H1 (cell line): ENCODE results near the gene AAR2. TPM values are rescaled to one million over a fixed set of nuclear protein-coding genes. Genes with fewer than 3 reads are reported as not detected.

Source experiments
- CTCF ChIA-PET: fragments of 300-600 bp; sonication (Branson Sonifier 250); formaldehyde crosslinking; loops from one replicate; lab custom pipeline; 2021; ENCODE audit not compliant: partially characterized antibody; lab: Charles Lee
- POLR2A ChIA-PET: fragments of 300-600 bp; sonication (Branson Sonifier 250); formaldehyde crosslinking; loops from one replicate; lab custom pipeline; 2021; ENCODE audit warnings: inconsistent platforms; ENCODE audit not compliant: partially characterized antibody; lab: Charles Lee
- DNase-seq, 2 experiments: peaks; one replicate each; pipeline versions ENCODE4 v3.0.0 to v3.0.0-alpha.2; 2010 to 2022; ENCODE audit warnings: low spot score in 2 of 2, low read depth in 1 of 2, mixed read lengths in 1 of 2
- FAIRE-seq: peaks from 2 replicates; lab custom pipeline; 2011; peaks lifted over from hg19 to GRCh38; lab: Jason Lieb, UNC
- H2AFZ ChIP-seq: 2 replicates; pipeline ENCODE4 v1.8.1; 2012; ENCODE audit warnings: low read length, inconsistent platforms
- H2AK5ac ChIP-seq: 2 replicates; pipeline ENCODE4 v1.6.1; 2013; ENCODE audit warnings: low read depth, low read length
- H2BK120ac ChIP-seq: replicated peaks from 2 replicates; pipeline ENCODE3; 2013; ENCODE audit warnings: low read depth, low read length, inconsistent platforms
- H2BK12ac ChIP-seq: 2 replicates; pipeline ENCODE4 v1.6.1; 2013; ENCODE audit warnings: low read depth, low read length
- H2BK15ac ChIP-seq: 2 replicates; pipeline ENCODE4 v1.6.1; 2013; ENCODE audit warnings: low read length
- H2BK20ac ChIP-seq: 2 replicates; pipeline ENCODE4 v1.6.1; 2013; ENCODE audit warnings: low read length
- H2BK5ac ChIP-seq: 2 replicates; pipeline ENCODE4 v1.6.1; 2013; ENCODE audit warnings: low read depth, low read length
- H3K14ac ChIP-seq: 2 replicates; pipeline ENCODE4 v1.6.1; 2013; ENCODE audit warnings: inconsistent platforms; ENCODE audit not compliant: insufficient read length
- H3K18ac ChIP-seq: 2 replicates; pipeline ENCODE4 v1.6.1; 2013; ENCODE audit warnings: low read length; ENCODE audit errors: extremely low read depth
- H3K23ac ChIP-seq: 2 replicates; pipeline ENCODE4 v1.6.1; 2013; ENCODE audit warnings: inconsistent platforms; ENCODE audit not compliant: insufficient read length
- H3K23me2 ChIP-seq: 2 replicates; pipeline ENCODE4 v1.6.1; 2013; ENCODE audit warnings: low read depth, low read length
- H3K27ac ChIP-seq: 2 replicates; pipeline ENCODE4 v1.6.1; 2011; ENCODE audit warnings: low read depth, low read length, inconsistent platforms
- H3K27me3 ChIP-seq, 4 experiments: replicated peaks in 1 of 4; 1 replicate in 1 of 4; 2 replicates in 3 of 4; pipeline versions ENCODE4 v1.6.1 to v1.8.1; 2011 to 2013; ENCODE audit warnings: low read length in 3 of 4, mild to moderate bottlenecking in 3 of 4, inconsistent platforms in 2 of 4, mixed read lengths in 2 of 4, moderate library complexity in 1 of 4; ENCODE audit not compliant: control insufficient read depth in 3 of 4, insufficient read depth in 3 of 4; ENCODE audit errors: extremely low read depth in 1 of 4
- H3K36me3 ChIP-seq, 4 experiments: 2 replicates each; pipeline versions ENCODE4 v1.6.1 to v1.8.1; 2011 to 2013; ENCODE audit warnings: mild to moderate bottlenecking in 4 of 4, low read length in 3 of 4, moderate library complexity in 2 of 4, control low read depth in 1 of 4, inconsistent platforms in 1 of 4; ENCODE audit not compliant: insufficient read depth in 4 of 4, control insufficient read depth in 2 of 4
- H3K4ac ChIP-seq: replicated peaks from 2 replicates; pipeline ENCODE3; 2013; ENCODE audit warnings: low read length, low read depth, mixed read lengths, inconsistent platforms; ENCODE audit not compliant: insufficient read length
- H3K4me1 ChIP-seq, 4 experiments: replicated peaks in 1 of 4; 1 replicate in 1 of 4; 2 replicates in 3 of 4; pipeline versions ENCODE4 v1.6.1 to v1.8.1; 2011 to 2013; ENCODE audit warnings: low read length in 3 of 4, inconsistent platforms in 2 of 4, mixed read lengths in 1 of 4; ENCODE audit not compliant: insufficient read depth in 4 of 4, control insufficient read depth in 3 of 4
- H3K4me2 ChIP-seq, 2 experiments: 2 replicates each; pipeline versions ENCODE4 v1.6.1 to v1.8.1; 2011 to 2013; ENCODE audit warnings: low read depth in 2 of 2, low read length in 2 of 2, control low read depth in 1 of 2, inconsistent platforms in 1 of 2, mild to moderate bottlenecking in 1 of 2; ENCODE audit not compliant: insufficient read depth in 1 of 2
- H3K4me3 ChIP-seq, 4 experiments: fragments of 200-600, 300-600 bp in 1 of 4; sonication (generic), shearing (Covaris generic), sonication (Bioruptor Twin) in 1 of 4; 2 replicates each; pipeline versions ENCODE4 v1.5.1 to v1.8.1; 2011 to 2016; ENCODE audit warnings: low read length in 4 of 4, low read depth in 3 of 4, control low read depth in 2 of 4, inconsistent platforms in 2 of 4, mild to moderate bottlenecking in 2 of 4, mixed read lengths in 1 of 4, moderate library complexity in 1 of 4; ENCODE audit not compliant: insufficient read depth in 2 of 4; ENCODE audit errors: extremely low read depth in 1 of 4
- H3K56ac ChIP-seq: replicated peaks from 2 replicates; pipeline ENCODE3; 2013; ENCODE audit warnings: low read depth, mild to moderate bottlenecking, mixed read lengths, low read length, inconsistent platforms; ENCODE audit not compliant: insufficient read length
- H3K79me1 ChIP-seq: 2 replicates; pipeline ENCODE4 v1.6.1; 2013; ENCODE audit warnings: low read depth, low read length, control low read depth
- H3K79me2 ChIP-seq, 2 experiments: 2 replicates each; pipeline versions ENCODE4 v1.6.1 to v1.8.1; 2012 to 2013; ENCODE audit warnings: low read length in 2 of 2, mild to moderate bottlenecking in 2 of 2, inconsistent platforms in 1 of 2; ENCODE audit not compliant: insufficient read depth in 2 of 2, control insufficient read depth in 1 of 2
- H3K9ac ChIP-seq, 4 experiments: replicated peaks in 1 of 4; 1 replicate in 1 of 4; 2 replicates in 3 of 4; pipeline versions ENCODE4 v1.6.1 to v1.8.1; 2011 to 2013; ENCODE audit warnings: low read depth in 3 of 4, low read length in 3 of 4, control low read depth in 2 of 4, mild to moderate bottlenecking in 2 of 4, moderate library complexity in 2 of 4, inconsistent platforms in 1 of 4; ENCODE audit errors: extremely low read depth in 1 of 4
- H3K9me3 ChIP-seq, 2 experiments: 2 replicates each; pipeline versions ENCODE4 v1.6.1 to v1.8.1; 2012 to 2013; ENCODE audit warnings: mild to moderate bottlenecking in 2 of 2, moderate library complexity in 2 of 2, control low read depth in 1 of 2, inconsistent platforms in 1 of 2, low read depth in 1 of 2, low read length in 1 of 2, mixed read lengths in 1 of 2; ENCODE audit not compliant: insufficient read depth in 2 of 2
- H4K20me1 ChIP-seq, 2 experiments: replicated peaks in 1 of 2; 2 replicates each; pipeline versions ENCODE3 to v1.8.1; 2011 to 2013; ENCODE audit warnings: inconsistent platforms in 2 of 2, low read length in 2 of 2, mild to moderate bottlenecking in 1 of 2; ENCODE audit not compliant: insufficient read depth in 2 of 2, control insufficient read depth in 1 of 2
- H4K5ac ChIP-seq: 2 replicates; pipeline ENCODE4 v1.6.1; 2013; ENCODE audit warnings: low read length, low read depth, mixed read lengths, inconsistent platforms; ENCODE audit not compliant: insufficient read length
- H4K8ac ChIP-seq: 2 replicates; pipeline ENCODE4 v1.8.0; 2013; ENCODE audit warnings: mild to moderate bottlenecking, moderate library complexity, low read length, inconsistent platforms; ENCODE audit not compliant: insufficient read depth; ENCODE audit errors: extremely low read depth
- H4K91ac ChIP-seq: replicated peaks from 2 replicates; pipeline ENCODE3; 2013; ENCODE audit warnings: low read length, mixed read lengths, inconsistent platforms; ENCODE audit not compliant: insufficient read length
- RNF2 ChIP-seq: fragments of 200-900, 300-1000 bp; sonication (generic); IDR thresholded peaks from 2 replicates; pipeline ENCODE4 v1.7.1; 2016; ENCODE audit warnings: borderline replicate concordance, low read depth, mild to moderate bottlenecking, antibody characterized with exemption, low read length; ENCODE audit not compliant: poor library complexity, severe bottlenecking; ENCODE audit errors: missing control alignments
- WGBS, 2 experiments: shearing (Covaris generic) in 1 of 2; methylation state at CpG; one replicate each; pipeline versions ENCODE4 v1.1.6 to v1.1.7; 2013 to 2015; ENCODE audit warnings: low lambda C conversion rate in 2 of 2, mixed read lengths in 2 of 2, inconsistent platforms in 1 of 2, low coverage in 1 of 2, missing lambda C conversion rate in 1 of 2; ENCODE audit not compliant: insufficient replicate concordance in 2 of 2, insufficient coverage in 1 of 2, insufficient read length in 1 of 2; ENCODE audit errors: extremely low coverage in 1 of 2, missing lambda C conversion rate in 1 of 2; 5-methylcytosine and 5-hydroxymethylcytosine counted together
- polyA plus RNA-seq, 7 experiments: library from polyadenylated mRNA; depleted of rRNA in 3 of 7; stranded (reverse) in 5 of 7; unstranded in 2 of 7; fragments of >200 nt in 5 of 7; fragments of 200-250 nt in 2 of 7; gene quantifications; 1 replicate in 5 of 7; 2 replicates in 1 of 7; 4 replicates in 1 of 7; pipeline versions ENCODE4 v1.2.1 to v1.2.3, GENCODE V29; 2011 to 2013; ENCODE audit warnings: missing spikeins in 2 of 7, mixed read lengths in 2 of 7
- total RNA-seq: library from RNA; stranded (reverse); fragmentation: NEBNext Ultra II Directional; extraction: Animal tissue kit (Norgen Biotek cat#: 25700); gene quantifications from 2 replicates; pipeline ENCODE4 v1.2.1, GENCODE V29; 2021

AAR2 gene
- total and polyA plus RNA-seq, 2 of the 8 experiments (the other 6 are each of a cell fraction or from before 2014, with no cell fraction given), result 25.5 to 36.1 TPM

DNA sequence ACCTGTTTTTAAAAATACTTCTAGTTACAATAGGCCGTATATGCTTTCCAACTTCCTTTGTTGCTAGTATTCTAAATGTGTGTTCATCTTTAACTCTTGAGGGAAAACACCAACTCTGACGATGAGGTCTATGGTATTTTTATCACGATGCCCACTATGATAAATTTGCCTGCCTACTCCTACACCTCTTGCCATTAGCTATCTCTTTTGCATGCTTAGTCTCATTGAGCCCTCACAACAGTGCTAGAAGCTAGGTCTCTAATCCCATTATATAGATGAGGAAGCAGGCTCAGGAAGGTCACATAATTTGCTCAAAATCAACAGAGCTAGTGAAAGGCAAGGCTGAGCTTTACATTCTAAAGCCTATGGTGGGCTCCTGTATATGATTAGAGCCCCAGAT is 13.2 kb downstream of the AAR2 start:
- no peak overlapping the region for H2BK20ac ChIP-seq
- H3K36me3 ChIP-seq, result peaks cover 3 to 35% (median 22%) of the 10 kb centered on the region in 4 experiments; a peak in 7 of 8 replicates
- no peak overlapping the region for H2BK15ac ChIP-seq
- no peak overlapping the region for H3K18ac ChIP-seq
- H4K91ac ChIP-seq, result no peak overlapping the region
- no peaks in the 10 kb centered on the region; a peak in 1 of 7 replicates for H3K4me1 ChIP-seq
- 82% methylated on average over 3 of the region's 3 CpGs; no CpG with 5 or more reads in 1 of the 2 experiments for WGBS, 2 experiments
- H2BK12ac ChIP-seq, result no peak overlapping the region
- H3K9me3 ChIP-seq, result no peaks in the 10 kb centered on the region
- CTCF ChIA-PET, result interaction anchor here (1.5 to 2.1 kb wide), 3 partner anchors 33 to 190 kb away, joined by 3 to 6 read pairs (median 6); no protein-coding TSS in a partner anchor
- no peaks in the 10 kb centered on the region for H3K23me2 ChIP-seq
- H2AFZ ChIP-seq, result no peak overlapping the region
- peaks cover 4% of the 10 kb centered on the region; the same call in 1 of the 2 replicates for H3K79me1 ChIP-seq
- no peak overlapping the region for H3K9ac ChIP-seq
- H3K4me2 ChIP-seq, result no peak overlapping the region
- DNase-seq (no peak), FAIRE-seq (no peak)
- no peak overlapping the region for H3K14ac ChIP-seq
- H3K4ac ChIP-seq, result no peak overlapping the region
- H3K79me2 ChIP-seq, result no peaks in the 10 kb centered on the region; a peak in 1 of 4 replicates
- H3K23ac ChIP-seq, result no peak overlapping the region
- POLR2A ChIA-PET, result no interaction called here
- no peak overlapping the region for H3K27ac ChIP-seq
- H3K27me3 ChIP-seq, result no peaks in the 10 kb centered on the region
- no peak overlapping the region for H3K4me3 ChIP-seq
- no peak for TF ChIP-seq RNF2
- H4K20me1 ChIP-seq, result peaks cover 7 to 10% of the 10 kb centered on the region in 2 experiments
- no peak overlapping the region for H4K5ac ChIP-seq
- no peak overlapping the region for H2BK5ac ChIP-seq
- no peak overlapping the region for H2BK120ac ChIP-seq
- no peak overlapping the region for H3K56ac ChIP-seq
- no peak overlapping the region for H2AK5ac ChIP-seq
- no peak overlapping the region for H4K8ac ChIP-seq
